ENCODE results near the gene CNFN.

DNA sequence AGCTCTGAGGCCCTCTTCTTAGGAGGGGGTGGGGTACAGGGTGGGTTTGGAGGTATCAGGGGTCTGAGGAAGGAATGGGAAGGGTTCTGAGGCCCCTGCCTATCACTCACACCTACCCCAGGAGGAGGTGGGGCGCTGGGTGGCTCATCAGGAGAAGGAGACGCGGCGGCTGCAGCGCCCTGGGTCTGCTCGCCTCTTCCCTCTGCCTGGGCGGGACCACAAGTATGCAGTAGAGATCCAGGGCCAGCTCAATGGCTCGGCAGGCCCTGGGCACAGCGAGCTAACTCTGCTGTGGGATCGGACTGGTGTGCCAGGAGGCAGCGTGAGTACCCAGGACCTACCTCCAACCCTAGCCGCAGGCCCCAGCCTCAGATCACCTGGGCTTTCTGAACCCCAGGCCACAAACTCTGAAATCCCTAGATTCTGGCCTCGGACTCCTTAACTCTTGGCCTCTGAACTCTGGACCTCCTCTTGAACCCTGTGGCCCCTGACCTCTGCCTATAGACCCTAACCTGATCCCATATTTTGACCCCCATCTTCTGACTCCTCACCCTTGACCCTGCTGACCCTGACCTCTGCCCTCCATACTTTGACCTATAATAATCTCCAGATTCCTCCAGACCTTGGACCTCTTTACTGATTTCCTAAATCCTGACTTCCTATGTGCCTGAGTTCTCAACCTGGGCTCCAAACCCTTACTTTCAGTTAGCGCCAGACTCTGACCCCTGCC lies 40.6 kb downstream of the CNFN start:
- no peak for TF ChIP-seq YY1 (IDR thresholded peaks at IDR 0.05; ENCODE audit: low read depth)
- TF ChIP-seq TAF1 (IDR thresholded peaks at IDR 0.05; ENCODE audit: low read depth): no peak
- no peak for TF ChIP-seq EGR1 (IDR thresholded peaks at IDR 0.05)
- TF ChIP-seq EP300 (IDR thresholded peaks at IDR 0.05; ENCODE audit: borderline replicate concordance): no peak
- TF ChIP-seq, protein P1, sequence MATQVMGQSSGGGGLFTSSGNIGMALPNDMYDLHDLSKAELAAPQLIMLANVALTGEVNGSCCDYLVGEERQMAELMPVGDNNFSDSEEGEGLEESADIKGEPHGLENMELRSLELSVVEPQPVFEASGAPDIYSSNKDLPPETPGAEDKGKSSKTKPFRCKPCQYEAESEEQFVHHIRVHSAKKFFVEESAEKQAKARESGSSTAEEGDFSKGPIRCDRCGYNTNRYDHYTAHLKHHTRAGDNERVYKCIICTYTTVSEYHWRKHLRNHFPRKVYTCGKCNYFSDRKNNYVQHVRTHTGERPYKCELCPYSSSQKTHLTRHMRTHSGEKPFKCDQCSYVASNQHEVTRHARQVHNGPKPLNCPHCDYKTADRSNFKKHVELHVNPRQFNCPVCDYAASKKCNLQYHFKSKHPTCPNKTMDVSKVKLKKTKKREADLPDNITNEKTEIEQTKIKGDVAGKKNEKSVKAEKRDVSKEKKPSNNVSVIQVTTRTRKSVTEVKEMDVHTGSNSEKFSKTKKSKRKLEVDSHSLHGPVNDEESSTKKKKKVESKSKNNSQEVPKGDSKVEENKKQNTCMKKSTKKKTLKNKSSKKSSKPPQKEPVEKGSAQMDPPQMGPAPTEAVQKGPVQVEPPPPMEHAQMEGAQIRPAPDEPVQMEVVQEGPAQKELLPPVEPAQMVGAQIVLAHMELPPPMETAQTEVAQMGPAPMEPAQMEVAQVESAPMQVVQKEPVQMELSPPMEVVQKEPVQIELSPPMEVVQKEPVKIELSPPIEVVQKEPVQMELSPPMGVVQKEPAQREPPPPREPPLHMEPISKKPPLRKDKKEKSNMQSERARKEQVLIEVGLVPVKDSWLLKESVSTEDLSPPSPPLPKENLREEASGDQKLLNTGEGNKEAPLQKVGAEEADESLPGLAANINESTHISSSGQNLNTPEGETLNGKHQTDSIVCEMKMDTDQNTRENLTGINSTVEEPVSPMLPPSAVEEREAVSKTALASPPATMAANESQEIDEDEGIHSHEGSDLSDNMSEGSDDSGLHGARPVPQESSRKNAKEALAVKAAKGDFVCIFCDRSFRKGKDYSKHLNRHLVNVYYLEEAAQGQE (IDR thresholded peaks at IDR 0.05; ENCODE audit: low read depth): no peak
